GM12874 (cell line): ENCODE data around the gene FEM1C.

Experiments
- CTCF ChIP-seq: IDR thresholded peaks from 2 replicates; pipeline ENCODE4 v1.5.1; 2011; ENCODE audit warnings: low read depth, mild to moderate bottlenecking, control low read depth, low read length, moderate library complexity; ENCODE audit not compliant: insufficient read depth

Gene FEM1C

GRCh38 chr5:115573133-115573532, 28.6 kb upstream of the FEM1C start:
- TF ChIP-seq CTCF: no peak

GRCh38 chr5:115571441-115571878, 26.9 kb upstream of the FEM1C start:
- no peak for TF ChIP-seq CTCF

GRCh38 chr5:115568668-115569067, 24.1 kb upstream of the FEM1C start:
- TF ChIP-seq CTCF: no peak

GRCh38 chr5:115565233-115565632, 20.7 kb upstream of the FEM1C start:
- no peak for TF ChIP-seq CTCF

GRCh38 chr5:115561176-115561575, 16.6 kb upstream of the FEM1C start:
- TF ChIP-seq CTCF: no peak

GRCh38 chr5:115559524-115559923, 14.9 kb upstream of the FEM1C start:
- no peak for TF ChIP-seq CTCF

- no peak for TF ChIP-seq CTCF
Measured at GRCh38 chr5:115558388-115558956, 13.9 kb upstream of the FEM1C start.
